SH-SY5Y (cell line): ENCODE data around the gene P3H3.

ENCODE experiments used
- GATA2 ChIP-seq: IDR thresholded peaks from 2 replicates; pipeline ENCODE4 v1.6.1; 2011; ENCODE audit warnings: mild to moderate bottlenecking, low read depth, low read length
- GATA3 ChIP-seq: IDR thresholded peaks from 2 replicates; pipeline ENCODE4 v1.6.1; 2011; ENCODE audit warnings: low read depth, mild to moderate bottlenecking, low read length, moderate library complexity

GRCh38 chr12:6784296-6784695, 43.9 kb upstream of the P3H3 start:
- no peak for TF ChIP-seq GATA3
- TF ChIP-seq GATA2 = no peak
